Activated naive CD8-positive, alpha-beta T cell (primary cell): ENCODE results near the gene SPP2.

Source experiments
- H3K27ac Mint-ChIP-seq: one replicate; pipeline ENCODE4 v1.8.0; 2021; ENCODE audit warnings: mixed read lengths
- H3K27me3 Mint-ChIP-seq: one replicate; pipeline ENCODE4 v1.8.0; 2021; ENCODE audit warnings: mixed read lengths
- H3K36me3 Mint-ChIP-seq: one replicate; pipeline ENCODE4 v1.8.0; 2021; ENCODE audit warnings: mixed read lengths
- H3K4me1 Mint-ChIP-seq: one replicate; pipeline ENCODE4 v1.8.0; 2021; ENCODE audit warnings: low read depth, mixed read lengths
- H3K4me3 Mint-ChIP-seq: one replicate; pipeline ENCODE4 v1.8.0; 2021; ENCODE audit warnings: mild to moderate bottlenecking, mixed read lengths
- H3K9me3 Mint-ChIP-seq: one replicate; pipeline ENCODE4 v1.8.0; 2021; ENCODE audit warnings: low read depth, mixed read lengths

The SPP2 gene

GRCh38 chr2:234050455-234051135 lies at the start of gene SPP2:
Gene SPP2, plus strand, starts transcription at chr2:234050702. Its CDS starts 85 bp downstream, at chr2:234050787.
- no peaks in the 10 kb centered on the region for H3K36me3 Mint-ChIP-seq
- H3K27me3 Mint-ChIP-seq: no peaks in the 10 kb centered on the region
- H3K27ac Mint-ChIP-seq: no peak within 1 kb of the TSS
- H3K4me1 Mint-ChIP-seq: peaks cover 5% of the 10 kb centered on the region
- H3K9me3 Mint-ChIP-seq: no peaks in the 10 kb centered on the region
- H3K4me3 Mint-ChIP-seq: no peak within 1 kb of the TSS

GRCh38 chr2:234001380-234002160 lies 48.9 kb upstream of the SPP2 start:
- Mint-ChIP-seq H3K4me1 (peaks cover 42% of the 10 kb centered on the region), H3K27ac (peak overlapping the region; percentile 75), H3K27me3 (no peaks in the 10 kb centered on the region), H3K4me3 (peak overlapping the region; percentile 51), H3K36me3 (no peaks in the 10 kb centered on the region), H3K9me3 (no peaks in the 10 kb centered on the region)

- no peak overlapping the region for H3K4me3 Mint-ChIP-seq
Measured at GRCh38 chr2:234002281-234002680, 48.2 kb upstream of the SPP2 start.

GRCh38 chr2:234003972-234004617 lies 46.4 kb upstream of the SPP2 start:
- Mint-ChIP-seq H3K36me3 (no peaks in the 10 kb centered on the region), H3K4me1 (peaks cover 32% of the 10 kb centered on the region), H3K27me3 (no peaks in the 10 kb centered on the region), H3K27ac (no peak overlapping the region), H3K4me3 (no peak overlapping the region), H3K9me3 (no peaks in the 10 kb centered on the region)

More at GRCh38 chr2:234002281-234002680, 48.2 kb upstream of the SPP2 start:
- Mint-ChIP-seq H3K27ac (no peak overlapping the region), H3K27me3 (no peaks in the 10 kb centered on the region), H3K9me3 (no peaks in the 10 kb centered on the region), H3K36me3 (no peaks in the 10 kb centered on the region), H3K4me1 (peaks cover 39% of the 10 kb centered on the region)

GRCh38 chr2:234005126-234005525 lies 45.4 kb upstream of the SPP2 start:
- H3K27me3 Mint-ChIP-seq: no peaks in the 10 kb centered on the region

GRCh38 chr2:234006501-234006900 lies 44.0 kb upstream of the SPP2 start:
- Mint-ChIP-seq H3K27ac (no peak overlapping the region), H3K36me3 (no peaks in the 10 kb centered on the region), H3K4me3 (no peak overlapping the region), H3K27me3 (no peaks in the 10 kb centered on the region), H3K9me3 (no peaks in the 10 kb centered on the region), H3K4me1 (peaks cover 15% of the 10 kb centered on the region)

More at GRCh38 chr2:234005126-234005525, 45.4 kb upstream of the SPP2 start:
- no peaks in the 10 kb centered on the region for H3K9me3 Mint-ChIP-seq
- no peak overlapping the region for H3K27ac Mint-ChIP-seq
- no peak overlapping the region for H3K4me3 Mint-ChIP-seq
- H3K36me3 Mint-ChIP-seq: no peaks in the 10 kb centered on the region
- H3K4me1 Mint-ChIP-seq: peaks cover 28% of the 10 kb centered on the region

GRCh38 chr2:234014427-234014826 lies 36.1 kb upstream of the SPP2 start:
- Mint-ChIP-seq H3K9me3 (no peaks in the 10 kb centered on the region), H3K36me3 (peaks cover 2% of the 10 kb centered on the region), H3K27ac (no peak overlapping the region), H3K4me1 (peaks cover 2% of the 10 kb centered on the region), H3K27me3 (no peaks in the 10 kb centered on the region), H3K4me3 (no peak overlapping the region)

- Mint-ChIP-seq H3K4me1 (peaks cover 2% of the 10 kb centered on the region), H3K4me3 (no peak overlapping the region), H3K36me3 (peaks cover 2% of the 10 kb centered on the region), H3K27me3 (no peaks in the 10 kb centered on the region), H3K27ac (no peak overlapping the region), H3K9me3 (no peaks in the 10 kb centered on the region)
Measured at GRCh38 chr2:234015861-234016260, 34.6 kb upstream of the SPP2 start.

- Mint-ChIP-seq H3K4me3 (no peak overlapping the region), H3K9me3 (no peaks in the 10 kb centered on the region), H3K27ac (no peak overlapping the region), H3K27me3 (no peaks in the 10 kb centered on the region), H3K36me3 (peaks cover 2% of the 10 kb centered on the region), H3K4me1 (peaks cover 3% of the 10 kb centered on the region)
Measured at GRCh38 chr2:234019896-234020295, 30.6 kb upstream of the SPP2 start.

- no peak overlapping the region for H3K27ac Mint-ChIP-seq
- H3K9me3 Mint-ChIP-seq: no peaks in the 10 kb centered on the region
- H3K27me3 Mint-ChIP-seq: no peaks in the 10 kb centered on the region
- H3K36me3 Mint-ChIP-seq: peaks cover 2% of the 10 kb centered on the region
- peaks cover 7% of the 10 kb centered on the region for H3K4me1 Mint-ChIP-seq
- no peak overlapping the region for H3K4me3 Mint-ChIP-seq
Measured at GRCh38 chr2:234020332-234020731, 30.2 kb upstream of the SPP2 start.

- no peaks in the 10 kb centered on the region for H3K9me3 Mint-ChIP-seq
- H3K36me3 Mint-ChIP-seq: peaks cover 2% of the 10 kb centered on the region
- no peaks in the 10 kb centered on the region for H3K27me3 Mint-ChIP-seq
- H3K4me3 Mint-ChIP-seq: no peak overlapping the region
- H3K4me1 Mint-ChIP-seq: peaks cover 26% of the 10 kb centered on the region
- no peak overlapping the region for H3K27ac Mint-ChIP-seq
Measured at GRCh38 chr2:234022424-234022823, 28.1 kb upstream of the SPP2 start.

- peaks cover 34% of the 10 kb centered on the region for H3K4me1 Mint-ChIP-seq
- no peaks in the 10 kb centered on the region for H3K9me3 Mint-ChIP-seq
- H3K4me3 Mint-ChIP-seq: no peak overlapping the region
- H3K27ac Mint-ChIP-seq: no peak overlapping the region
- no peaks in the 10 kb centered on the region for H3K27me3 Mint-ChIP-seq
- H3K36me3 Mint-ChIP-seq: no peaks in the 10 kb centered on the region
Measured at GRCh38 chr2:234024304-234024703, 26.2 kb upstream of the SPP2 start.

- no peaks in the 10 kb centered on the region for H3K9me3 Mint-ChIP-seq
- H3K4me1 Mint-ChIP-seq: peaks cover 34% of the 10 kb centered on the region
- peak overlapping the region; percentile 13 for H3K27ac Mint-ChIP-seq
- H3K4me3 Mint-ChIP-seq: peak overlapping the region; percentile 83
- H3K27me3 Mint-ChIP-seq: no peaks in the 10 kb centered on the region
- no peaks in the 10 kb centered on the region for H3K36me3 Mint-ChIP-seq
Measured at GRCh38 chr2:234025466-234025865, 25.0 kb upstream of the SPP2 start.

GRCh38 chr2:234025891-234026401 lies 24.6 kb upstream of the SPP2 start:
- peak overlapping the region; percentile 83 for H3K4me3 Mint-ChIP-seq
- H3K27me3 Mint-ChIP-seq: no peaks in the 10 kb centered on the region
- peak overlapping the region; percentile 13 for H3K27ac Mint-ChIP-seq
- H3K9me3 Mint-ChIP-seq: no peaks in the 10 kb centered on the region
- H3K36me3 Mint-ChIP-seq: no peaks in the 10 kb centered on the region
- H3K4me1 Mint-ChIP-seq: peaks cover 36% of the 10 kb centered on the region

- Mint-ChIP-seq H3K4me3 (peak overlapping the region; percentile 83), H3K27ac (peak overlapping the region; percentile 23), H3K9me3 (no peaks in the 10 kb centered on the region), H3K4me1 (peaks cover 43% of the 10 kb centered on the region), H3K27me3 (no peaks in the 10 kb centered on the region), H3K36me3 (no peaks in the 10 kb centered on the region)
Measured at GRCh38 chr2:234026693-234027254, 23.7 kb upstream of the SPP2 start.
